Thyroid gland (tissue), 4 donors: ENCODE data around the gene NCKAP1. TPM values are rescaled to one million over a fixed set of nuclear protein-coding genes. Genes with fewer than 3 reads are reported as not detected.
A peak's percentile ranks its signal among the peaks of the same experiment; 100 is the strongest.

Source experiments
- DNase-seq, 2 donors: peaks; one replicate each; pipeline ENCODE4 v3.0.0-alpha.2; 2019
- H3K27ac ChIP-seq, 3 donors: fragments of 200-600 bp; sonication (generic); 1 replicate in 2 of 3; 2 replicates in 1 of 3; pipeline ENCODE4 v1.5.1; 2016 to 2019; ENCODE audit warnings: mild to moderate bottlenecking in 1 of 3, moderate library complexity in 1 of 3
- H3K27me3 ChIP-seq: fragments of 200-600 bp; sonication (generic); one replicate; pipeline ENCODE4 v1.5.1; 2019
- H3K36me3 ChIP-seq, 2 donors: fragments of 200-600 bp; sonication (generic); one replicate each; pipeline ENCODE4 v1.5.1; 2016 to 2019
- H3K4me1 ChIP-seq, 2 donors: fragments of 200-600 bp; sonication (generic); one replicate each; pipeline ENCODE4 v1.5.1; 2017 to 2019
- H3K4me3 ChIP-seq, 3 donors: fragments of 200-600 bp; sonication (generic); replicated peaks in 1 of 3; 1 replicate in 2 of 3; 2 replicates in 1 of 3; pipeline ENCODE4 v1.5.1; 2016; ENCODE audit warnings: mild to moderate bottlenecking in 1 of 3
- H3K9me3 ChIP-seq: fragments of 200-600 bp; sonication (generic); one replicate; pipeline ENCODE4 v1.5.1; 2017
- CTCF ChIP-seq, 6 experiments: fragments of 200-600 bp in 3 of 6; fragments of 450-650 bp in 3 of 6; sonication (generic) in 3 of 6; IDR thresholded peaks; one replicate each; pipeline ENCODE4 v1.5.1; 2016 to 2019; ENCODE audit warnings: antibody characterized with exemption in 6 of 6, mild to moderate bottlenecking in 2 of 6, inconsistent platforms in 1 of 6, moderate library complexity in 1 of 6
- POLR2A ChIP-seq, 2 donors: fragments of 450-650 bp; IDR thresholded peaks; one replicate each; pipeline ENCODE4 v1.6.1; 2017; ENCODE audit warnings: antibody characterized with exemption in 2 of 2, mild to moderate bottlenecking in 2 of 2, moderate library complexity in 1 of 2
- whole genome bisulfite sequencing, 2 donors: methylation state at CpG; one replicate each; pipeline ENCODE4 v1.1.5; 2017; 5-methylcytosine and 5-hydroxymethylcytosine counted together
- intact Hi-C: fragments of 100-400 bp; cut with DNase I; formaldehyde crosslinking; loops from one replicate; pipeline ENCODE4 v1.15.1; 2023
- total RNA-seq, 4 donors: library from RNA; depleted of rRNA; stranded (reverse); fragments of >200 nt; gene quantifications; one replicate each; pipeline ENCODE4 v1.2.3, GENCODE V29; 2016

NCKAP1 gene
- total RNA-seq, 4 donors from 2014 or later: 139 to 214 (median 172) TPM

DNA sequence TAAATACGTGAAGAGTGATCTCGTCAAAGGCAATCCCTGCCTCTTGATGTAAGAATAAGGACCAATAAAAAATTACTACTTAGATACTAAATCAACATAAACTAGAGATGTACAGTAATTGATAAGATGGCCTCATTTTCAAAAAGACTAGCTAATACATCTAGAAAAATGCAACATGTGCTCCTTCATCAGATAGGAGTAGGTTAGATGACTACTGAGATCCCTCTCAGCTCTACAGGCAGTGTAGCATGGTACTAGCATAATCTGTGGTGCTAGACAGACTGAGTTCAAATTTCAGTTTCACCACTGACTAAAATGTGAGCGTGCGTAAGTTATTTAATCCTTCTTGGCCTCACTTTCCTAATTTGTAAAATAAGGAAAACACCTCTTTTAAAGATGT, 89.2 kb downstream of the NCKAP1 start:
- 86 to 95% methylated on average over 4 of the region's 4 CpGs for WGBS, 2 donors
- Histone ChIP-seq H3K27ac (no peak overlapping the region), H3K4me1 (peaks cover 8 to 9% of the 10 kb centered on the region in 2 donors), H3K9me3 (no peaks in the 10 kb centered on the region), H3K27me3 (no peaks in the 10 kb centered on the region), H3K4me3 (no peak overlapping the region), H3K36me3 (peaks cover 13 to 24% of the 10 kb centered on the region in 2 donors)
- no peak for DNase-seq
- intact Hi-C loops: no loop called here
- TF ChIP-seq POLR2A (IDR thresholded peaks at IDR 0.05) (no peak), CTCF (IDR thresholded peaks at IDR 0.05) (no peak)

DNA sequence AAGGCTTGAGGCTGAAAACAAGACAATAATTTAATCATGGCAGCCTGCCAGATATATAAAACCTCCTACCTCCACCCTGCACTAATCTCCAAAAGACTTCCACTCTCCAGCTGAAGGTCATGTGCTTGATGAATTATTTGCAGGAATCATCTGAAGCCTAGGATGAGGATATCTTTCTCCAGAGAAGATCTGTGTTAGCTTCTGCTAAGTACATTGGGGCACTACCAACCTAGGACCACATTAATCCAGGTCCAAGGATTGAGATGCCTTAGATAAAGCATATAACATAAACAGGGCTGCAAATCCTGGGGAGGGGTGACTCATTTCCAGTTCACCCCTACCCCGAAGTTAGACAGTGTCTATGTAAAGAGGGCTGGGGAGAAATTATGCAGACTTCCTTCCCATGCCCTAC, 91.3 kb downstream of the NCKAP1 start:
- peak overlapping the region in 2 of 3 donors; percentile 48 to 53 for H3K27ac ChIP-seq
- WGBS, 2 donors: 71 to 89% methylated on average over 1 of the region's 1 CpG
- TF ChIP-seq POLR2A (IDR thresholded peaks at IDR 0.05) (no peak), CTCF (IDR thresholded peaks at IDR 0.05) (no peak)
- no peaks in the 10 kb centered on the region for H3K27me3 ChIP-seq
- intact Hi-C loops: no loop called here
- peaks cover 7 to 9% of the 10 kb centered on the region in 2 donors for H3K36me3 ChIP-seq
- no peak for DNase-seq
- H3K4me3 ChIP-seq: no peak overlapping the region
- H3K4me1 ChIP-seq: peaks cover 8 to 9% of the 10 kb centered on the region in 2 donors
- H3K9me3 ChIP-seq: no peaks in the 10 kb centered on the region

- no peaks in the 10 kb centered on the region for H3K27me3 ChIP-seq
- intact Hi-C loops: no loop called here
- DNase-seq: no peak
- no peaks in the 10 kb centered on the region for H3K9me3 ChIP-seq
- H3K27ac ChIP-seq: no peak overlapping the region
- 42 to 49% methylated on average over 2 of the region's 2 CpGs for WGBS, 2 donors
- peaks cover 8 to 13% of the 10 kb centered on the region in 2 donors for H3K4me1 ChIP-seq
- H3K4me3 ChIP-seq: no peak overlapping the region
- no peak for TF ChIP-seq POLR2A (IDR thresholded peaks at IDR 0.05)
- TF ChIP-seq CTCF (IDR thresholded peaks at IDR 0.05): no peak
- H3K36me3 ChIP-seq: no peaks in the 10 kb centered on the region
These were observed 94.9 kb downstream of the NCKAP1 start for GRCh38 chr2:182943339-182943738.

- intact Hi-C loops: no loop called here
- Histone ChIP-seq H3K36me3 (no peaks in the 10 kb centered on the region), H3K4me3 (no peak overlapping the region), H3K9me3 (no peaks in the 10 kb centered on the region), H3K4me1 (peaks cover 8 to 13% of the 10 kb centered on the region in 2 donors), H3K27ac (no peak overlapping the region), H3K27me3 (no peaks in the 10 kb centered on the region)
- TF ChIP-seq CTCF (IDR thresholded peaks at IDR 0.05) (no peak), POLR2A (IDR thresholded peaks at IDR 0.05) (no peak)
- 88% methylated on average over 2 of the region's 2 CpGs for WGBS, 2 donors
- no peak for DNase-seq
These were observed 95.5 kb downstream of the NCKAP1 start for GRCh38 chr2:182942756-182943155.

- intact Hi-C loops: no loop called here
- TF ChIP-seq CTCF (IDR thresholded peaks at IDR 0.05) (no peak), POLR2A (IDR thresholded peaks at IDR 0.05) (no peak)
- H3K36me3 ChIP-seq: no peaks in the 10 kb centered on the region
- H3K9me3 ChIP-seq: no peaks in the 10 kb centered on the region
- WGBS, 2 donors: 81 to 92% methylated on average over 1 of the region's 1 CpG
- no peak overlapping the region for H3K4me3 ChIP-seq
- no peaks in the 10 kb centered on the region for H3K27me3 ChIP-seq
- no peak for DNase-seq
- H3K27ac ChIP-seq: no peak overlapping the region
- H3K4me1 ChIP-seq: peaks cover 3 to 9% of the 10 kb centered on the region in 2 donors
These were observed 96.3 kb downstream of the NCKAP1 start for GRCh38 chr2:182941919-182942318.
